HG03439 (cell line): ENCODE measurements around the gene CHPT1.
A peak's percentile ranks its signal among the peaks of the same experiment; 100 is the strongest.
"Not testable (repeated sequence)": the region's sequence is repeated elsewhere in the genome, so short reads cannot be mapped to it uniquely, and the experiment has no call there.

Experiments
- ATAC-seq: cut with Tn5 transposase; IDR thresholded peaks from one replicate; pipeline ENCODE4 v1.9.1; 2021; ENCODE audit warnings: mild to moderate bottlenecking, moderate library complexity; ENCODE audit not compliant: unreplicated experiment

CHPT1 gene

GRCh38 chr12:101719566-101719965, 22.1 kb downstream of the CHPT1 start:
- no peak for ATAC-seq

- ATAC-seq: no peak
These were observed 22.7 kb downstream of the CHPT1 start for GRCh38 chr12:101720118-101720517.

GRCh38 chr12:101722392-101722791, 25.0 kb downstream of the CHPT1 start:
- ATAC-seq: no peak

- ATAC-seq: no peak
These were observed 29.7 kb downstream of the CHPT1 start for GRCh38 chr12:101727098-101727497.

GRCh38 chr12:101729842-101730241, 32.4 kb downstream of the CHPT1 start:
- no peak for ATAC-seq

GRCh38 chr12:101732318-101732717, 34.9 kb downstream of the CHPT1 start:
- ATAC-seq: no peak

GRCh38 chr12:101733166-101733565, 35.7 kb downstream of the CHPT1 start:
- ATAC-seq: no peak

GRCh38 chr12:101734482-101734881, 37.0 kb downstream of the CHPT1 start:
- not testable (repeated sequence) for ATAC-seq

GRCh38 chr12:101737476-101737875, 40.0 kb downstream of the CHPT1 start:
- no peak for ATAC-seq

- no peak for ATAC-seq
These were observed 41.7 kb downstream of the CHPT1 start, which contains the start of gene SYCP3 for GRCh38 chr12:101738920-101739665. Gene SYCP3, minus strand, starts transcription at chr12:101739462. Its CDS starts 1,527 bp downstream, at chr12:101737935.

- no peak for ATAC-seq
These were observed 43.1 kb downstream of the CHPT1 start for GRCh38 chr12:101740566-101740965.

- ATAC-seq: no peak
These were observed 43.5 kb downstream of the CHPT1 start for GRCh38 chr12:101740980-101741379.

- ATAC-seq: no peak
These were observed 45.8 kb downstream of the CHPT1 start for GRCh38 chr12:101743242-101743641.

GRCh38 chr12:101743724-101744472, 46.5 kb downstream of the CHPT1 start:
- ATAC-seq: peak; percentile 93

- ATAC-seq: no peak
These were observed 48.0 kb downstream of the CHPT1 start for GRCh38 chr12:101745481-101745880.

GRCh38 chr12:101746196-101746595, 48.8 kb downstream of the CHPT1 start:
- no peak for ATAC-seq

- no peak for ATAC-seq
These were observed 49.2 kb downstream of the CHPT1 start for GRCh38 chr12:101746661-101747060.

GRCh38 chr12:101747697-101748096, 50.3 kb downstream of the CHPT1 start:
- ATAC-seq: no peak

- ATAC-seq: no peak
These were observed 51.5 kb downstream of the CHPT1 start for GRCh38 chr12:101748907-101749306.

- ATAC-seq: no peak
These were observed 52.2 kb downstream of the CHPT1 start for GRCh38 chr12:101749657-101750056.

- ATAC-seq: no peak
These were observed 52.7 kb downstream of the CHPT1 start for GRCh38 chr12:101750152-101750551.

- ATAC-seq: no peak
These were observed 62.1 kb downstream of the CHPT1 start for GRCh38 chr12:101759396-101760047.
